C4-2B (cell line): ENCODE measurements around the gene OPCML.

Source experiments
- CTCF ChIP-seq: fragments of 450-650 bp; conservative IDR thresholded peaks from 2 replicates; pipeline ENCODE4 v1.5.1; 2017; ENCODE audit warnings: mild to moderate bottlenecking
- ZFX ChIP-seq: fragments of 450-650 bp; IDR thresholded peaks from 2 replicates; pipeline ENCODE4 v1.6.1; 2017

DNA sequence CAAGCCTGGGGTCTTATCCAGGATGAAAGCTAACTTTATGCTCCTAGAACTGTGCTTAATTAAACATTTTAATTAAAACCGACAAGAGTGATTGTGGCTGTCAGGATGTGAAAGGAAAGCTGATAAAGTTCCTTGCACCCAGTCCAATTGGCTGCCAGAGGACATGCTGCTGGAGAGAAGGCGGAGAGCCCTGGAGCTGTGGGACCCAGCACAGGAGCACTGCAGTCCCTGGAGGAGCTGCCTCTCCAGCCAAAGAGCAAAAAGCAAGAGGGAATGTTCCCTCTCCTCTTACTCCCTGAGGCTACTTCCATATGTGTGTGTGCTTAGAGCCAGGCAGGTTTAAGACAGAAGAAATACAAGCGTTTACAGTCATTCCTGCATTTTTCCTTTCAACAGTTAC is 118.6 kb downstream of the OPCML start:
- no peak for TF ChIP-seq CTCF
- no peak for TF ChIP-seq ZFX
